ENCODE results near the gene SLC6A11. TPM values are rescaled to one million over a fixed set of nuclear protein-coding genes. Genes with fewer than 3 reads are reported as not detected.

Gene SLC6A11
- total RNA-seq, 1 donor from 2014 or later = 0.49 TPM

GRCh38 chr3:10954740-10955139, 138.7 kb downstream of the SLC6A11 start:
- DNase-seq = no peak

GRCh38 chr3:10955711-10956453, 139.9 kb downstream of the SLC6A11 start:
- DNase-seq = no peak

DNA sequence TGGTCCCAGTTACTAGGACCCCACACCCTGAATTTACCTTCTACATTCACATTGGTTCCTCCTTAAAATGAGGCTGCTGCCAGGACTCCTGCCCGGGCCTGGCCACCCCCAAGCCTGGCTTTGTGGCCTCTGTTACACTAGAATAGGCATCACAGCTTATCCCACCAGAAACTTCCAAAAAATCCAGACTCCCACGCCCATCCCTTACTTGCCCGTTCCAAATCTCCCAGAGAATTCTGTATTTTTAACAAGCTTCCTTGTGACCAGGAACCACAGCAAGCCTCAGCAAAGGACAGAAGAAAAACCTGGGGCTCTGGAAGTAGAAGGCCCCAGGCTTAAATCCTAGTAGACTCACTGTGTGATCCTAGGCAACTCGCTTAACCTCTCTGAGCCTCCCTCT, 140.5 kb downstream of the SLC6A11 start:
- no peak for DNase-seq

DNA sequence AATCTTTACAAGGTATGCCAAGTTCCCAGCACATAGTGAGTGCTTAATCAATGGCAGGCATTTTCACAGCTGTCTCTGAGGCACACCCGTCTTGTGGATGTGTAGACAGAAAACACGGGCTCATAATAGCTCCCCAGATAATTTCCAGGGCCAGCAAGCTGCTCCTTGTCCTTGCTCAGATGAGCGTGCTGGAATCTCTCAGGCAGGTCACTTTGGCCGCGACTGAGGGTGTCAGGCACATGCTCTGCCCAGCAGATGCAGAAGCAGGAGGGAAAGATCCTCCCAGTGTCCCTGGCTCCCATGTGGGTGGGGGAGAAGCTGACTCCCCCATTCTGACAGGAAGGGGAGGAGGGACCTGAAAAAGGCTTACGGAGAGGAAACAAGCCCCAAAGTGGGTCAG, 141.0 kb downstream of the SLC6A11 start:
- DNase-seq = no peak

DNA sequence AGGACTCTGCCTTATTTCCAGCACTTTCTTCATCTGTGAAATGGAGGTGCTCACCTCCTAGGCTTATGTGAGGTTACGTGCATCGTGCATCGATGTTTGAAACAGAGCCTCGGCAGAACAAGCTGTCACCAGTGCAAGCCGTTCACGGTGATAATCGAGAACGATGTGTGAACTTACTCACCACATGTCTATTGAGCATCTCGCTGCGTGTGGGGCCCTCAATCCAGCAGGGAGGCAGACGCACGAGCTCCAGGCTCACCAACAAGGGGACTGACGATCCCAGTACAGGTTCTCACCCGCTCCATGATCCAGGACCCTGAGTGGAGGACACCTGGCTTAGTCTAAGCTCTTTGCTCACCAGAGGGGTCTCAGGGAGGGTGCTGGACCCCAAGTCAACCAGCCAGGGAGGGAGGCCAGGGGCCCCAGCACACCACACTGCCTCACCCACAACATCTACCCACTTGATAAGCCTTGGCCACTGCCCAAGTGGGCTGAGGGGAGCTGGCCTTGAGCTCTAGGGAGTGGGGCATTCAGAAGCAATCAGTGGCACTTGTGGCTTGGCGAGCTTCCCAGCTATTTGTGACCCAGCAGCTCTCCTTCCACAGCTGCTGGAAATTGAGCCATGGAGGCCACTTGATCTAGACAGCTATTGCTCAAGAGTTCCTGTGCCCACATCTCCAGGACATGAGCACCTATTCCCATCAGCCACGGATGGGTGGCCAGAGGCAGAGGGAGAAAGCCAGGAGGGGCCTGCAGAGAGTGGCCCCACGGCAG, 142.1 kb downstream of the SLC6A11 start:
- DNase-seq = no peak

DNA sequence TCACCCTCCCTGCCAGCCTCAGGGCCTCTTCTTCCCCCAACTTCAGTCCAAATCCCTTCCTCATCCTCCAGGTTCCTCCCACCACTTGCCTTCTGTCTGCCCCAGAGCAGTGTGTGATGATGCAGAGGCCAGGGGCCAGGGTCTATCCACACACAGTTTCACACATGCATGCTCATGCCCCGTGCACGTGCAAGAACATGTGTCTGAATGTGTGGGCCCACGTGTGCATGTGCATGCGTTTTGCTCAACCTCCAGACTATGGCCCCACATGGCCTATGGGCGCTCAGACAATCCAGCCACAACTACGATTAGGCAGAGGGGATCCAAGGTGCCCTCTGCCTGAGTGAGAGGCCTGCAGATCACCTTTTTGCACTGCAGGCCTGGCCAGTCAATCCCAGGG, 144.2 kb downstream of the SLC6A11 start:
- DNase-seq = no peak

- DNase-seq = no peak
Observed at GRCh38 chr3:10961921-10962320, 145.9 kb downstream of the SLC6A11 start.

DNA sequence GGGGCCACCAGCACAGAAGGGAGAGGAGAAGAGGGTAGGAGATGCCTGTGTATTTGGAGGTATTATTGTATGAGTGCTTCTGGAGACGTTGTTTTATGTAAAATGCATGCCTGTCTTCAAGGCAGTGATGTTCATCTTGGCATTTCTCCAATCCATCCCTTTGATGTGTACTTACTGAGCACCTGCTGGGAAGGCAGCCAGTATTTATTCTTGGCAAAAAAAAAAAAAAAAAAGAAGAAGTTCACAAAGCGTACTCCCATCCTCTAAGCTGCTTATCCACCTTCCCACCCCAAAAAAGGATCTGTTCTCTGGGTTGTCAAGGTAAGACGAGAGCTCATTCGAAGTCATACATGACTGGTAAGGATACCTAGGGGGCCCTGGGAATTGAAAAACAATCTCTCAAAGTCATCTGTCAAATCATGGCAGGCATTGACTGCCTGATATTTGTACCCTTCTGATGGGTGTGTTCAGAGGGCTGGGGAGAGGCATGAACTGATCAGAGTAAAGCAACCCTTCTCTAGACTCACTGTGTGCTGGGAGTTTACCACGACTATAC, 146.5 kb downstream of the SLC6A11 start:
- DNase-seq = peak; percentile 14

DNA sequence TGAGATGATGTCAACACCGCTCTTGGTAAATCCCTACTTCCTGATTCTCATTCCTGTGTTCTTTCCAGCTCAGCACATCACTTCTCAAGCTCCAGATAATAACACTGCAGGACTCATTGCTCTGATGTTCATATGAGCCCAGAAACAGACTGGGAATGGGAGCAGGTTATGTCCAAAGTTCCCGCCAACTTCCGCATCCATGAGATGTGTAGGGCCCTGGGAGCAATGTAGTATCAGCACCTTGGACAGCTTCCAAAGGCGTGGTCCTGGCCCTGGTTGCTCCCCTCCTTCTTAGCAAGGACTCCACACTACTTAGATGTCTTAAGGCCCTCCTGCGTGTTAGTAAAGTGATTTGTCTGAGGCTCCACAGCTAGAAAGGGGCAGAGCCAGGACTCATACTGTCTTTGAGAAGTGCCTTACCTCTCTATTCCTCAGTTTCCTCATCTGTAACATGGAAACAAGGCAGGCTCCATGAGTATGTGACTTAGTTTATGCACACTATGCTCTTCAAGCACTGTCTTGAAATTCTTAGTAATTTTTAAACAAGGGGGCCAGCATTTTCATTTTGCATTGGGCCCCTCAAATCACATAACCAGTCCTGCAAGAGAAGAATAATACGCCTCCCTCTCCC, 148.6 kb downstream of the SLC6A11 start:
- no peak for DNase-seq

DNA sequence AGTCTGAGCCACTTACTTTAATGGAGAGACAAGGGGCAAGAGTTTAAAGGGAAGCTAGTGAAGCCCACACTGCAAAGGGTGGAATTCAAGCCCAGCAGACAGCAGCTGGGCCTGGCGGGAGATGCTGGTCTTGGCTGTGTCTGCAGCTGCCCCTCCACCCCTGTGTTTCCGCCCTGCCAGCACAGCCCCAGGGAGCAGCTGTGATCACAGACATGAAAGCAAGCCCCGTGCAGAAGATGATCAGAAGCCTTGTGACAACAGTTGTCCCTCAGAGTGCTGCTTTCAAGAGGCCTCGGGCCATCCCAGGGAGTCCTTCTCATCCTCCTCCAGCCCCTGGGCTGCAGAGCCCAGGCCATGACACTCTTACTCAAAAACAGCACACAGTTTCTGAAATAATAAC, 152.4 kb downstream of the SLC6A11 start:
- DNase-seq = no peak

DNA sequence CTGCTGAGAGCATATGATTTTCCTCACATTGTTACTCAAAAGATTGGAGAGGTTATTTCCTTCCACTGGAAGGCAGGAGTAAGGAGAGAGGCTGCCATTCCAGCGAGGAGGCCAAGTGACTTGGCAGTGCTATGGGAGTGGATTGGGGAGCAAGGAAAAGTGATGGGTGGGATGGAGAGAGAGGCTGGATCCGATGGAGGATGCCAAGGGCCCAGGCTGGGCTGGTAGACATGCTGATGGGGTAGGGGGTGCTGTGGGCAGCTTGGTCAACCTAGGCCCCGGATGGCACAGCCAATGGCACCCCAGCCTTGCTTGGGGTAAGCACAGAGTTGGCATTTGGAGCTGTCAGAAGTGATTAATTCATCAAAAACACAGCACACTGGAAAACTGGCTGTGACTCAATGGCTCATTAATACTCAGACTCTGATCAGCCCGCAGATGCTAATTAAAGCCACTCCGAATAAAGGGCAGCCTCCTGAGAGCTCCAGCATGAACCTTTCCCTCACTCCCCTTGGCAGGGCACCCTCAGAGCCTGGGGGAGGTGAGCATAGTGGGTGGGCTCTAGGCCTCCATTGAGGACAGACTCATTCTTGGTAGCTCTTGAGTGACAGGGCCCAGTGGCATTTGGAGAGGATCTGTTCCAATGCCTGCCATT, 154.4 kb downstream of the SLC6A11 start:
- DNase-seq = no peak

- no peak for DNase-seq
Observed at GRCh38 chr3:10972072-10972782, 156.2 kb downstream of the SLC6A11 start.

GRCh38 chr3:10973046-10973595, 157.1 kb downstream of the SLC6A11 start:
- DNase-seq = no peak

GRCh38 chr3:10974131-10974530, 158.1 kb downstream of the SLC6A11 start:
- no peak for DNase-seq

- no peak for DNase-seq
Observed at GRCh38 chr3:10974746-10975375, 158.8 kb downstream of the SLC6A11 start.

DNA sequence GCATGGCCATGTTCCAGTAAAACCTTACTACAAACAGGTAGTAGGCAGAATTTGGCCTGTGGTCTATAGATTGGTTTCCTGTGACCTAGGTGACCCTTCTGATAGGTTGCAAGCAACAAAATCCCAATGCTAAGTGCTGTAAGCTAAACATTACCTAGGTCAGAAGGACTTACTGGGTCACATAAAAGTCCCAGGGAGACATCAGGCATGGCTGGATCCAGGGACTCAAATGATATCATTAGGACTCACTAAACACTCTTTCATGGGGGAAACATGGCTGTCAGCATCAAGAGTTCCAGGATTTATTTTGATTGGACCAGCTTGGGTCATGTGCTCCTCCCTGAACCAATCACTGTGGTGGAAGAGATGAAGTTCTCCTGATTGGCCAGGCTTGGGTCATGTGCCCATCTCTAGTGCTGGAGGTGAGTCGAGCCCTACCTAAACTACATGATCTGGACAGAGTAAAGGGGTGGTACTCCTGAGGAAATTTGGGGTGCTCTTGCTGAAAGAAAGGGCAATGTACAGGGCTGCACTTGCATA, 159.7 kb downstream of the SLC6A11 start:
- no peak for DNase-seq

- DNase-seq = no peak
Observed at GRCh38 chr3:10976770-10977169, 160.7 kb downstream of the SLC6A11 start.

DNA sequence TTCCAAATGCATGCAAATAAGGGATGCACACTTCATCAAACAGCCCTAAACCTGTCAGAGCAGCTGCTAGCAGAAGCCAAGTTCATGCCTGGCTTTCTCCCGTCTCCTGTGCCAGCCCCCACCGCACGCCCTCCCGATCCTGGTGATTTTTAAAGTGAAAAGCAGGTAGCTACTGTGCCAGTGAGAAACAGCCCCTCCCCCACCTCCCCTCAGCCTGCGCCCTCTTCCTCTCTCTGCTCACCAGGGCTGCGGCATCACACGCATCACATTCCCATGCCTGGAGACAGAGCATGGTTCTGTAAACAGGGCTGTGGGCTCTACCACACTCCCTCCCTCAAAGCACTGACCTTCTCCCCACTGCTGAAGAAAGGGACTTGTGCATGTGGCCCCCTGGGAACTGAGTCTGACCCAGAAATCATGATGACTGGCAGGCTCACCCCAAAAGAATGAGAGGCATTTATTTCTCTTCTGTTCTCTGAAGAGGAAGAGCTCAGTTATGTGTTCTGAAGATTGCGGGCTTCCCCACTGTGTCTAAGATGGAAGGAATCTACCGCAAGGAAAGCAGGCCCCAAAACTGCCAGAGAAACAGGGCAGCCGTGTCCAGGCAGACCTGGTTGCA, 162.0 kb downstream of the SLC6A11 start:
- DNase-seq = no peak

DNA sequence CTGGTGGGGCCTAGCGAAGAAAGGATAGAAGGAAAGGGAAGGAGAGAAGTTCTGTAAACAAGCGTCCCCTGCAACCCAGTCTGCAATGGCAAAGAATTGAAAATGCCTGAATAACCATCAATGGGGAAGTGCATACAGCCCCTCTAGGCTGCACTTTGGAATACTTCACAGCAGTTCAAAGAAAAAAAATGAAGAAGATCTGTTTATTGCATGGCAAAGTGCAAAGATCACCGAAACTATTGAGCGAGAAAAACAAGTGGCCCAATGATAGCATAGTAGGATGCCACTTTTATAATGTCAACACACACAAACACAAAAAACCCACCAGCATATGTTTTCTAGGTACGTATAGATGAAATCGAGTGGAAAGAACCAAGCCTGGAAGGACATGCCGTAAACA, 162.9 kb downstream of the SLC6A11 start:
- DNase-seq = no peak

DNA sequence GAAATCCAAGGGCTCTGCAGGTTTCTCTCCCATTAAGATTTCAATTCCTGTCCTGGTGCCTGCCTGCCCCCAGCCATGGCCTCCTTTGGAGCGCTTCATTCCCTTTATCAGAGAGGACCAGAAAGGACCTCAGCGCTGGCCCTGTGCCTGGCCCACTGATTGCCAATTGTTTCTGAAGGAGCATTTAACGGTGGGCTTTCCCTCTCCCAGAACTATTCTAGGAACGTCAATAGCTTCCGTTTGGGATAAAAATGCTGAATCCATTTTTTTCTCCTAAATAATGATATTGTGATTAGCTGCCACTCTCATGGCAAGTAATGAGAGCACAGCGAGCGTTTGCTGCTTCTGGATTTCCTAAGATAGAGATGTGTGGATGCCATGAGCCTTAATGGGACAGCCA, 164.3 kb downstream of the SLC6A11 start:
- DNase-seq = no peak
